HG02571 (cell line): ENCODE measurements around the gene HACD3.

Experiments used
- ATAC-seq: cut with Tn5 transposase; IDR thresholded peaks from one replicate; pipeline ENCODE4 v1.9.1; 2021; ENCODE audit warnings: mild to moderate bottlenecking, moderate library complexity; ENCODE audit not compliant: unreplicated experiment

HACD3 gene, protein sequence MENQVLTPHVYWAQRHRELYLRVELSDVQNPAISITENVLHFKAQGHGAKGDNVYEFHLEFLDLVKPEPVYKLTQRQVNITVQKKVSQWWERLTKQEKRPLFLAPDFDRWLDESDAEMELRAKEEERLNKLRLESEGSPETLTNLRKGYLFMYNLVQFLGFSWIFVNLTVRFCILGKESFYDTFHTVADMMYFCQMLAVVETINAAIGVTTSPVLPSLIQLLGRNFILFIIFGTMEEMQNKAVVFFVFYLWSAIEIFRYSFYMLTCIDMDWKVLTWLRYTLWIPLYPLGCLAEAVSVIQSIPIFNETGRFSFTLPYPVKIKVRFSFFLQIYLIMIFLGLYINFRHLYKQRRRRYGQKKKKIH

DNA sequence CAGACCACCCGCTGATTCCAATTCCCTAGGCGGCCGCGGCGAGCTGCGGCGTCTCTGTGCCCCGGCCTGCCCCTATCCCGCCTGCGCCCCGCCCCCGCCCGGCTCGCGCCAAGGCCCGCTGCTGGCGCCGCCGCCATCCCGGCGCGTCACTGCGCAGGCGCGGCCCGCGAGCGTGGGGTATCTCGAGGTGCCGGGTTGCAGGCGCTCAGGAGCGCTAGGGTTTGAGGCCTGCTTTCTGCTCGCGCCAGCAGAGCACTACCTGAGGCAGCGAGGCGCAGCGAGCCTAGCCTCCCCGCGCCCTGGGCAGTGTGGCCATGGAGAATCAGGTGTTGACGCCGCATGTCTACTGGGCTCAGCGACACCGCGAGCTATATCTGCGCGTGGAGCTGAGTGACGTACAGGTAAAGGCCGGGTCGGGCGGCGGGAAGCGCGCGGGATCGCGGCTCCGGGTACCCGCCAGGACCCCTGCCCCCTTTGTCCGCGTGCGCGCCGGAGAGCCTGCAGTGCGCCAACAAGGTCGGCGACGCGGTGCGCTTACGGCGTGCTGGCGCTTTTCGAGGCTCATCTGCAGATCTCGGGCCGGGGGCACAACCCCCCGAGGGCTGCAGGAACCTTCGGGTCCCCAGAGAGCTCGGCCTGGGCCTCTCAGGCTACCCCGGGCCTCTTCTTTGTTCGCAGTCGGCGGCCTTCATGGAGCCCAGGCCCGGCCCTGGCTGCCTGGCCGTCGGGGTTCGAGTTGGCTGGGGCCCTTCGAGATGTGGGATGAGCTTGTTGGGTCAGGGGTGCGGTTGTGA is at the start of gene HACD3:
HACD3 (plus strand) TSS at position 146 of the 794 bp plus-strand sequence; CDS start at position 315, 169 bp downstream.
- peak; percentile 68 for ATAC-seq

DNA sequence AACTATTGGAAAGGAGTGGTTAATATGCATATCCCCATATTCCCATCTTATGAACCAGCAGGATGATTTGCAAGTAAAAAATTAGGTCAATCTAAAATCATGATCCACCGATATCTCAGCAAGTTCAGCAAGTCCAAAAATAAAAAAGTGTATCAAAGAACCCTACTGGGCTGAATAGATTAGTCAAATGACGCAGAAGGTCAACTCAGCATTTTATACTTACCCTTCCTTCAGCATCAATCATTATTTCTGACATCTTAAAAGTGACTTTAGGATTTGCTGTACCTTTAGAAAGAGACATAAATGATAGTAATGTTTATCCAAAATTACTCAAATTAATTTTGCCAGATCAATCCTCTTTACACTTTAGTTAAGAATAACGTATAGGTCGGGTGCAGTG is 45.4 kb upstream of the HACD3 start:
- no peak for ATAC-seq

DNA sequence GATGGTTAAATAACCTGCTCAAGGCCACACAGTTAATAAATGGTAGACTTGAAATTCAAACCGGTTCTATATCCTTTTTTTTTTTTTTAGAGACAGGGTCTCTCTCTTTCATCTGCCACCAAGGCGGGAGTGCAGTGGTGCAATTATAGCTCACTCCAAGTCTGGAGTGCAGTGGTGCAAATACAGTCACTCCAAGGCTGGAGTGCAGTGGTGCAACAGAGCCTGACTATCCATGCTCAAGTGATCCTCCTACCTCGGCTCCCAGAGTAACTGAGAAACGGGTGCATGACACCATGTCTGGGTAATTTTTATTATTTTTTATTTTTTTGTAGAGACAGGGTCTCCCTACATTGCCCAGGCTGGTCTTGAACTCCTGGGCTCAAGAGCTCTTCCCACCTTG is 36.2 kb upstream of the HACD3 start:
- no peak for ATAC-seq

DNA sequence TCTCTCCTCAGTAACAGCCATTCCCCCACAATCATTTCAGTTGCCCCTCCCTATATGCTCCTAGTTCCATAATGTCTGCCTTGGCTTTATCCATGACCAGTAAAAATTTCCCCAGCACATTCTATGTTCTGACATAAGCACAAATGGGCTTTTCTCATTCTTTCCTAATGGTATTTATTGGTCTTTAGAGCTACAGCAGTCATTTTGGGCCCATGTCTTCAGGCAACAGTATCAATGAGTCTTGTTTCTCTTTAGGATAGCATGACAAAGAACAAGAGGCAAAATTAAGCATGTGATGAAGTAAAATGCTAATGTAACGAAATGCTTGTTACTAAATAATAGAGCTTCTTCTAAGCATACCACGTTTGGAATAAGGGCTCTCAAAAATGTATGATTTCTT is 20.9 kb upstream of the HACD3 start:
- ATAC-seq: no peak

DNA sequence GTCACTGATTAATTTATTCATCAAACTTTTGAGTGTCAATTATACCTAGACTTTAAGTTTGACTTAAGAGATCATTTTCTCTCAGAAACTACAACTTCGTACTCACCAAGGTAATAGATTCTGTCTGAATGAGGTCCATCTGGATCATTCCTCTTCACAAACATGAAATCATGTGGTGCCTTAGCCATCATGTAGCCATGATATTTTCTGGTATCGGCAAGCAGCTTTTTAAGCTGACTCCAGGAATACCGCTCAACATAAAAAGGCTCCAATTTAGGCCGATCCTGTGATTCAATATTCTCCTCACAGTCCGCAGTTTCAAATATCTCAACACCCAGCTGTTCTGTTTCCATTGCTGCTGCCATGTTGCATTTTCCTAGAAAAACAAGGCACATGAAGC is 18.1 kb upstream of the HACD3 start:
- no peak for ATAC-seq

DNA sequence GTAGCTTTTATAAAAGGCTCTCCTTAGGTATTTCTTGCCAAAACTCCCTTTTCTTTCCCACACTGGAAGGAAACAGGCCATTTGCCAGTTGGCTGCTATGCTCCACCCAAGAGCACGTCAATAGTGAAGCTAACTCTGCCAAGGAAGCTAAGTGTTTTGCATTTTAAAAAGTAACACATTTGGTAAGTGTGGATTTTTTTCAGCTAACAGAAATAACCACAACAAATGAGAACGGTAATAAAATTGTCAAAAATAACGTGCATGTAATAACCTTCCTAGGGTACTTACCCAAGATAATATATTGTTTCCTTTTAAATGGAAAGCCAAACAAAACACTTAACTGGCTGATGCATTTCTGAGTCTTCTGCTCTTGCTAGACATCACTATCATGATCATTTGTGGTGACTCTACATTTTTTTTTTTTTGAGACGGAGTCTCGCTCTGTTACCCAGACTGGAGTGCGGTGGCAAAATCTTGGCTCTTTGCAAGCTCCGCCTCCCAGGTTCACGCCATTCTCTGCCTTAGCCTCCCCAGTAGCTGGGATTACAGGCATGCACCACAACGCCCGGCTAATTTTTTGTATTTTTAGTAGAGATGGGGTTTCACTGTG is 17.4 kb upstream of the HACD3 start:
- ATAC-seq: no peak

DNA sequence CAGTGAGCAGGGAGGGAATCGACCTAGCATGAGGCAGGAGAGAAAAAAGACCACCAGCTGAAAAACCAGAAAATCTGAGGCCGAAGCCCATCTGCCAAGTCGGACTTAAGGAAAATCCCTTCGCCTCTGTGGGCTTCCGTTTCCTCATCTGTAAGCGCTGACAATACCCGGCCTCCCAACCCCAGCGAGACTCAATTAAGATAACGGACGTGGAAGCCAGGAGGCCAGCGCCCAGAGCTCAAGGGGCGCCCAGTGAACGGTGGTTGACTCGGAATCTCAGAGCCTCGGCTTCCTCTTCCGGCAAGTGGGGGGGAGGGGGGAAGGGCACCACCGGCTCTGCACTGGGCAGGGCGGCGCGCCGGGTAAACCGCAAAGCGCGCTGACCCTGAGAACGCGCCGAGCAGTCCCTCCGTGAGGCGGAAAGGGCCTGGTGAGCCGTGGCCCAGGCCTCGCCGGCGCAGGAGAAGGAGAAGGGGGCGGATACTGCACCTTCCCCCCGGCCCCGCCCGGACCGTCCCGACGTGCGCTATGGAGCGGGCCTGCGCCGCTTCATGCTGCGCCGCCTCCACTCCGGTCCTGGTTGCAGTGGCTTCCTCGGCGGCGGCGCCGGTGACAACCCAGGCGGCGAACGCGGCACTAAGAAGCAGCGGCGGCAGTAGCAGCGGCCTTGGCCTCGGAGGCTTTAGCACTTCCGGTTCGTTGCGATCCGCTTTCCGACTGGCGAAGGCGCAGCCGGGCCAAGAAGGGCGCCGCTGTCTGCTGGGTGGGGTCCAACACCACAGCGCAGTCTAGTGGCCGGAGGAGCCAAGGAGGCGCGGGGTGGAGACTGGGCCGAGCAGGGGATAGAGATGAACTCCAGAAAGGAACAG is 13.0 kb upstream of the HACD3 start, which contains the start of gene DPP8:
DPP8 (minus strand) TSS at position 693 of the 869 bp plus-strand sequence. CDS start 5,136 bp downstream, outside the sequence.
- peak; percentile 87 for ATAC-seq

DNA sequence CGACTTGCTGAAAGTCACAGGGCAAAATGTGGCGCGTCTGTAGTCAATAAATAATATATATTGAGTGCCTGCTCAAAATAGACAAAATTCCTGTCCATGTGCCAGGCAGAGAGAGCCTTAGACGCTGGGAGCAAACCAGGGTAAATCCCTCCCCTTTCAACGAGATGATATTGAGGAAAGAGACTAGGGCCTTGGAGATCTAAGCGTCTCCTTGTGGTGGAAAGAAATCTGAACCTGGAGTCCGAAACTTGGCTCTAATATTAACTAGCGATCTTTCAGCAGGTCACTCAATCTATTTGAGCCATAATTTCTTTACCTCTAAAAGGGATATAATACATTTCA is 12.4 kb upstream of the HACD3 start:
- no peak for ATAC-seq

DNA sequence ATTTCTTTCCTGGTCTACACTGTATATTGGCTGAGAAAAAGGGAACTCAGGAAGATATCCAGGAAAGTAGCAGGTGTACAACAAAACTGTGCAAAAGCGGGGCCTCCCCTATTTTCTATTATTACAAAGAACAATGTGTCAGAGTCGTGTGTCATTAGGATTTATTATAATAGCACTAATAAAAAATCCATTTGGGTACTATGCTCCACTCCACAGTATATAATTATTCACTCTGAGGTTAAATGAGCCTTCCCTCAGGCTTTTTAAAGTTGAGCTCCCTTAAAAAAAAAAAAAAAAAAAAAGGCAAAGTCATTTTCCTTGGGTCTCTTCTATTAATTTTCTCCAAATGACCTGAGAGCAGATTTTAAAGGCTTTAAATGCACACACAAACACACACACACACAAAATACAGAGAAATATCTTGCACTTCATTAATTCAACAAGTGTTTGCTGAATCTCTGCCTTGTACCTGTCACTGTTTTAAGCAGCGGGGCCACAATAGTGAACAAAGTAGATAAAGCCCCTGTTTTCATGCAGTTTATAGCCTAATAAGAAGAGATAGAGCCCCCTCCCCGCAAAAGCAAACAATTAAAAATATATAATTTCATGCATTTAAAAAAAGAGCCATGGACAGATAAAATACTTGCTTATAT is 11.5 kb upstream of the HACD3 start:
- ATAC-seq: no peak

DNA sequence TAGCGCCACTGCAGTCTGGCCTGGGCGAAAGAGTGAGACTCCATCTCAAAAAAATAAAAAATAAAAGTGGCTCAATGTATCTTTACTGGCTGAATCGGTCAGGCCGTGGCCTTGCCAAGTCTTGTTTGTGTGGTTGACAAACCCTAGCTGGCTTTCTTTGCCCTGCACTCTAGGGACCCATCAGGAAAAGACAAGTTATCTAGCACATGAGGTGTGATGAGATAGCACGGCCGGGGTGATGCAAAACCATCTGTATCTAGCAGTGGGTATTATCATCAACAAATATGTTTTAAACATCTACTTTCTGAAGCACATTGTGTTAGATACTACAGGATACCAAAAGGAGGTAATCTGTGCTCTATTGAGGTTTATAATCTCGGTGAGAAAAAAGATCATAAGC is 8.9 kb upstream of the HACD3 start:
- no peak for ATAC-seq

DNA sequence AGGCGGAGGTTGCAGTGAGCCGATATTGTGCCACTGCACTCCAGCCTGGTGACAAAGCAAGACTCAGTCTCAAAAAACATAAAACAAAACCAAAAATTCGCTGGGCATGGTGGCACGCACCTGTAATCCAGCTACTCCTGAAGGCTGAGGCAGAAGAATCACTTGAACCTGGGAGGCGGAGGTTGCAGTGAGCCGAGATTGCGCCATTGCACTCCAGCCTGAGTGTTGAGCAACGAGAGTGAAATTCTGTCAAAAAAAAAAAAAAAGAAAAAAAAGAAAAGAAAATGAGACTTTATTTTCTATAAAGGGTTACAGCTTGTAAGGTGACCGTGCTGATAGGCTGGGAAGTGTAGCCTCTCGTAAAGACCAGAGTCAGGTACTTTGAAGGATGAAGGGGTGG is 6.0 kb upstream of the HACD3 start:
- no peak for ATAC-seq

DNA sequence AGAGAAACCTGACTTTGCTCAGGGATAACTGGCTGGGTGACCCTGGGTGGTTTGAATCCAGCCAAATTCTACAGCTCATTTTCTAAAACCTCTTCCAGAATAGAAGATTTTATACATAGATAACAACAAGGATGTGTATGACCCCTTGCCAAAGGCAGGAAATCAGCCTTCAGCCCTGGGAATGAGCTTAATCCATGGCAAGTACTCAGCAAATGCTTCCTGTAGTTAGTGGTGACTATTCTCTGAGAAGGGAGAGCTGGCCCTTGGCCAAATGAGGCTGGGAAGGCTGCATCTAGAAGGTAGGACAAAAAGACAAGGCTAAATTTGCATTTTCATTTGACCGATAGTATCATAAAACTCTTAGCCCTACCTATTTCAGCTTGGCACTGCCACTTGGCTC is 4.6 kb upstream of the HACD3 start:
- no peak for ATAC-seq

DNA sequence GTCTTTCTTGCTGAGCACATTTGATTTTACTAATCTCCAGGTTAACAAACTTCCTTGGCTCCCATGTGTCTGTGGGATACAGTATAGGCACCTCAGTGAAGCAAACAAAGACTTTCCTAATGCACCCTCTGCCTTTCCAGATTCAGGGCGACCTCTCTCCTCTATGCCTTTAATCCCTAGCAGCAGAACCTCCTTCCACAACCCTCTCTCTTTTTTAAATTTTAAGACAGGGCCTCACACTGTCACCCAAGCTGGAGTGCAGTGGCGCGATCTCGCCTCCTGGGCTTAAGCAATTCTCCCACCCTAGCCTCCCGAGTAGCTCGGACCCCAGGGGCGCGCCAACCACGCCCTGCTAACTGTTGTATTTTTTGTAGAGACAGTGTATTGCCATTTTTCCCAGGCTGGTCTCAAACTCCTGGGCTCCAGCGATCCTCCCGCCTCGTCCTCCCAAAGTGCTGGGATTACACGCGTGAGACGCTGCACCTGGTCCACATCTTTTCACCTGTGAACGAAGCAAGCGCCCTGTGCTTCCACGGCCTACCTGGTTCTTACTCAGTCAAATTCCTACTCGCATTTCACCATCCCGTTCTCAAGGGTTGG is 1.7 kb upstream of the HACD3 start:
- ATAC-seq: no peak

DNA sequence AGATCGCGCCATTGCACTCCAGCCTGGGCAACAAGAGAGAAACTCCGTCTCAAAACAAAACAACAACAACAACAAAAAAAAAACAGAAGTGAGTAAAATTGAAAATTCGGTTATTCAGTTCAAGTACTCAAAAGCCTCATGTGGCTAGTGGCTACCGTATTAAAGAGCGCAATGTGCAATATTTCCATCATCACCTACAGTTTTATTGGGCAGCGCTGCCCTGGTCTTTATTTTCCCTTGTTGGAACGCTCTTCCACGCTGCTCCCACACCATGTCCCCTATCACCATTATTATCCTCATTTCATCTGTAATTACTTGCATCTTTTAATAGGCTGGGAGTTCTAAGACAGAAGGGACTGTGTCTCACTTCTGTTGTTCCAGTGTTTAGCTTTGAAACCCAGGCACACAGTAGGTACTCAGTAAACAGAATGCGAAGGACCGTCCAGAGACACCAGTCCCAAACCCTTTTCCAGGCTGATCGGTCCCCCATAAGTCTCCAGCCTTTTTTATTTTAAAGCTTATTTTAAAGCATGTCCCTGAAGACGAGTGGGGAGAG is 423 bp upstream of the HACD3 start:
- no peak for ATAC-seq

DNA sequence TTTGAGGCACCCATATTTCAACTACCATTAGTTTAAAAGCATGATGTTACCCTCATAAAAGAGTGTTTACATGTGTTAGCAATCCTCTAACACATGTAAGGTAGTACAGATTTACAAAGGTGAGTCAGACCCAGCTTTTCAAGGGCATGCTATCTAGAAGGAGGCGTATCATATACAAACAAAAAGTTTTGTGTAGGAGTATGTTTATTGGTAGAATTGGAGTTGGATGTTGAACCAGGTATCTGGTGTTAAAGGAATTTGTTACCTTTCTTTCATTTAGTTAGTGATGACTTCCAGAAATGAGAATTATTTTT is 2.4 kb downstream of the HACD3 start:
- no peak for ATAC-seq

DNA sequence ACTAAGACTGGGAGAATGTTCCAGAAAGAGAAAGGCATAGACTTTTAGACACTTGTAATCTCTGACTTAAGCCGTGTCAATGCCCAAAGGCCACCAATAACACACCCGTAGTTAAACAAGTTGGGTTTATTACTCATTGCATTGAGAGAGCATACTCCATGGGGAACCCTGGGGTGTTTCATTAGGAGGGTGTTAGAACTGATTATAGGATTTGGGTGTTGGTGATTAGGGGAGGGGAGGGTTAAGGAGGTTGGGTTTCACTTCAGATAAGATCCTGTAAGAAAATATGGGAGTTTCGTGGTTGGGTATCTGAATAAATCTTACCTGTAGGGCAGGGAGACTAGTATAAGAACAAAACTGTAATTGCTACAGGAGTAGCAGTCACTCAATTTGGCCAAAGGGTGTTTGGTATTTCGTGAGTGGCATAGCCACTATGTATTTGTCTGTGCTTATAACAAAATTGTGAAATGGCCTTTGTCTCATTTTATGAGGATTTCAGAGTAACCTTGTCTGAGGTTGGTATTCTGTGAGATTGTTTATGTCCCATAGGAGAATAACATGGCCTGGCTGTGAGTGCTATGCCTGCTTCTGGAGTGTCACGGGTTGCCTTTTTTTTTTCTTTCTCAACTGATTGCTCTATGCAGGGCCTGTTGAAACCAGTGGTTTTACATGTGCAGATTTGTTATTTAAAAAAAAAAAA is 2.9 kb downstream of the HACD3 start:
- ATAC-seq: no peak

DNA sequence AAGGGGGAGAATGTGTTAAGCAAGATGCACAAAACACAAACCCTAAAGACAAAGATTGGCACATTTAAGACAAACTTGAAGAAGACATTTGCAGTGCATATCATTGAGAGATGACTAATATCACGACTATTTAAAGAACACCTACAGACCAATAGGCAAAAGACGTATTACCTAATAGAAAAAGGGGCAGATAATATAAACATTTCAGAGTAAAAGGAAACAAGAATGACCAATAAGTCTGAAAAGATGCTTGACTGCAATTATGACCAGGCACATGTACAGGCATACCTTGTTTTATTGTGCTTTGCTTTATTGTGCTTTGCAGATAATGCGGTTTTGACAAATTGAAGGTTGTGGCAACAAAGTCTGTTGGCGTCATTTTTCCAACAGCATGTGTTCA is 4.9 kb downstream of the HACD3 start:
- ATAC-seq: no peak

DNA sequence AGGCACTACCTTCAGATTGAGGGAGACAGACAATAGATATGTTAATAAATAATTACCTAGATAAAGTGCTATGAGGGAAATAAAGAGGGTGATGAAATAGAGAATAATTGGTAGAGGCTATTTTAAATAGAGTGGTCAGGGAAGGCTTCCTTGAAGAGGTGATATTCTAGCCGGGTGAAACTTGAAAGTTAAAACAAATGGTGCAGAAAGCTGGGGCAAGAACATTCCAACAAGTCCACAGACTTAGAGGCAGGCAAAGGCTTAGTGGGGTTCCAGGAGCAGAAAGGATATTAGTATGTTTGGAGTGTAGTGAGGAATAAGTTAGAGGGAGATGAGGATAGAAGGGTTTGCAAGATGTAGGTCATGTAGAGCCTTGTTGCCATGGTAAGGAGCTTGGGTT is 10.1 kb downstream of the HACD3 start:
- ATAC-seq: no peak

DNA sequence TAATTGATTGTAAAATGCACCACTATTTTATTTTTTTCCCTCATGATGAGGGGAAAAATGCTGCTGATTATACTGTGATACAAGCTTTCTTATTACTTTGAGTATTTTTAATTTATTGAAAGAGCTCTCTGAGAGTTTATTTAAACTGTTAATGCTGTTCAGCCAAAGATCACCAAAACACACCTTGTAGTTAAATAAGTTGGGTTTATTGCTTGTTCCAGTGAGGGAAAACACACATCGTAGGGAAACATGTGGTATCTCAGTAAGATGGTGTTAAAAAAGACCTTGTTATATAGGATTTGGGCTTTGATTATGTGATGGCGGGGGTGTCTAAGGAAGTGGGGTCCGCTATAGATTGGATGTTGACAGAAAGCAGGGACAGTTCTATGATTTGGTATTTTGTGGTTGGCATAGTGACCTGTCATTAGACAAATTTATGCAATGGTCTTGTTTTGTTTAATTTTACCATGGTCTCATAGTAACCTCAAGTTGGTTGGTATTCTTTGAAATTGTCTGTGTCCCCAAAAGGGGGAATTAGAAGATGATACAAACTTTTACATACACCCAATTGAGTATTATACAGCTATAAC is 11.1 kb downstream of the HACD3 start:
- ATAC-seq: no peak
